ENCODE data around the gene ZNF43. TPM values are rescaled to one million over a fixed set of nuclear protein-coding genes. Genes with fewer than 3 reads are reported as not detected.

ZNF43 gene
- total RNA-seq, 1 experiment from 2014 or later: 0.34 TPM

- H3K4me1 ChIP-seq (ENCODE audit: control insufficient read depth in 1 of 2, insufficient read depth in 2 of 2, low read length in 2 of 2): no peaks in the 10 kb centered on the region
- no peaks in the 10 kb centered on the region for H3K79me2 ChIP-seq (ENCODE audit: insufficient read depth, low read length)
- POLR2A ChIA-PET: no interaction called here
- no peak overlapping the region for H2AFZ ChIP-seq (ENCODE audit: low read depth, low read length, poor library complexity, severe bottlenecking)
- BruUV-seq (replicated peaks): no TSS peak
- no peak overlapping the region for H3K9ac ChIP-seq (ENCODE audit: low read length)
- H3K27me3 ChIP-seq (ENCODE audit: insufficient read depth, low read length): no peaks in the 10 kb centered on the region
- intact Hi-C loops (cut with micrococcal nuclease): no loop called here
- H3K4me3 ChIP-seq (replicated peaks in 1 of 2; ENCODE audit: low read depth in 1 of 2, low read length in 2 of 2): no peak overlapping the region
- no peaks in the 10 kb centered on the region for H3K36me3 ChIP-seq (ENCODE audit: control insufficient read depth in 1 of 2, insufficient read depth in 2 of 2, low read length in 2 of 2)
- no peak for DNase-seq (ENCODE audit: low read depth, low spot score)
- H4K20me1 ChIP-seq (ENCODE audit: insufficient read depth): no peaks in the 10 kb centered on the region
- TF ChIP-seq ELF1 (IDR thresholded peaks at IDR 0.05; ENCODE audit: borderline replicate concordance, low read depth) (no peak), POLR2A (IDR thresholded peaks at IDR 0.05; ENCODE audit: borderline replicate concordance, extremely low read depth, insufficient read depth, insufficient read length) (no peak)
- no peak for ATAC-seq
- H3K9me2 ChIP-seq (ENCODE audit: insufficient read depth): no peaks in the 10 kb centered on the region
- no peak overlapping the region for H3K27ac ChIP-seq (ENCODE audit: low read depth, low read length)
- RAD21 ChIA-PET (ENCODE audit: low non-redundant PET in 1 of 2, low total read pairs in 2 of 2, uncharacterized antibody in 2 of 2, unreplicated experiment in 2 of 2): no interaction called here
- H3K9me3 ChIP-seq (ENCODE audit: control insufficient read depth in 1 of 2, insufficient read depth in 1 of 2, low read depth in 1 of 2, low read length in 2 of 2): peaks cover 0 to 18% of the 10 kb centered on the region in 2 experiments; a peak in 2 of 4 replicates
- CTCF ChIA-PET: no interaction called here
- H3K4me2 ChIP-seq (ENCODE audit: low read length): no peak overlapping the region
Measured at GRCh38 chr19:21850656-21851255, 14.8 kb upstream of the ZNF43 start.

- no peak overlapping the region for H3K4me3 ChIP-seq (replicated peaks in 1 of 2; ENCODE audit: low read depth in 1 of 2, low read length in 2 of 2)
- ATAC-seq: no peak
- no peaks in the 10 kb centered on the region for H3K9me2 ChIP-seq (ENCODE audit: insufficient read depth)
- H3K4me1 ChIP-seq (ENCODE audit: control insufficient read depth in 1 of 2, insufficient read depth in 2 of 2, low read length in 2 of 2): no peaks in the 10 kb centered on the region
- BruUV-seq (replicated peaks): no TSS peak
- H3K9me3 ChIP-seq (ENCODE audit: control insufficient read depth in 1 of 2, insufficient read depth in 1 of 2, low read depth in 1 of 2, low read length in 2 of 2): peaks cover 0 to 18% of the 10 kb centered on the region in 2 experiments; a peak in 2 of 4 replicates
- no peak for DNase-seq (ENCODE audit: low read depth, low spot score)
- H3K27me3 ChIP-seq (ENCODE audit: insufficient read depth, low read length): no peaks in the 10 kb centered on the region
- H3K36me3 ChIP-seq (ENCODE audit: control insufficient read depth in 1 of 2, insufficient read depth in 2 of 2, low read length in 2 of 2): no peaks in the 10 kb centered on the region
- ChIA-PET POLR2A (no interaction called here), RAD21 (ENCODE audit: low non-redundant PET in 1 of 2, low total read pairs in 2 of 2, uncharacterized antibody in 2 of 2, unreplicated experiment in 2 of 2) (no interaction called here), CTCF (no interaction called here)
- no peaks in the 10 kb centered on the region for H4K20me1 ChIP-seq (ENCODE audit: insufficient read depth)
- no peak for TF ChIP-seq POLR2A (IDR thresholded peaks at IDR 0.05; ENCODE audit: borderline replicate concordance, extremely low read depth, insufficient read depth, insufficient read length)
- no peak for TF ChIP-seq CEBPB (IDR thresholded peaks at IDR 0.05; ENCODE audit: low read depth)
- no peaks in the 10 kb centered on the region for H3K79me2 ChIP-seq (ENCODE audit: insufficient read depth, low read length)
- no peak overlapping the region for H3K9ac ChIP-seq (ENCODE audit: low read length)
- H2AFZ ChIP-seq (ENCODE audit: low read depth, low read length, poor library complexity, severe bottlenecking): no peak overlapping the region
- H3K4me2 ChIP-seq (ENCODE audit: low read length): no peak overlapping the region
- intact Hi-C loops (cut with micrococcal nuclease): no loop called here
- no peak overlapping the region for H3K27ac ChIP-seq (ENCODE audit: low read depth, low read length)
Measured at GRCh38 chr19:21848706-21849105, 12.7 kb upstream of the ZNF43 start.

Measured in HCT116 (cell line).